SK-N-MC (cell line): ENCODE results near the gene RNU7-1.

Source experiments
- EZH2 ChIP-seq: fragments of 200-600 bp; sonication (generic); IDR thresholded peaks from one replicate; pipeline ENCODE4 v1.6.1; 2017; ENCODE audit warnings: antibody characterized with exemption
- POLR2AphosphoS5 ChIP-seq: IDR thresholded peaks from 2 replicates; pipeline ENCODE4 v1.6.1; 2012; ENCODE audit warnings: mild to moderate bottlenecking, low read depth, low read length, borderline replicate concordance

GRCh38 chr12:6923851-6924250 is 19.8 kb upstream of the RNU7-1 start:
- TF ChIP-seq EZH2 = no peak
- TF ChIP-seq POLR2AphosphoS5 = no peak
